Upper lobe of left lung (tissue), 6 donors: ENCODE measurements around the gene CCL2. TPM values are rescaled to one million over a fixed set of nuclear protein-coding genes. Genes with fewer than 3 reads are reported as not detected.

Experiments
- ATAC-seq, 2 donors: fragments of 200-7000 bp; cut with Tn5 transposase; one replicate each; pipeline ENCODE4 v1.9.1; 2022; ENCODE audit warnings: mild to moderate bottlenecking in 2 of 2, moderate library complexity in 2 of 2; ENCODE audit not compliant: low FRiP score in 2 of 2
- DNase-seq, 2 donors: peaks; one replicate each; pipeline ENCODE4 v3.0.0-alpha.2; 2019 to 2020
- H3K27ac ChIP-seq, 4 donors: fragments of 200-600 bp; sonication (generic); one replicate each; pipeline ENCODE4 v1.5.1; 2016 to 2019
- H3K27me3 ChIP-seq, 4 donors: fragments of 200-600 bp; sonication (generic); one replicate each; pipeline ENCODE4 v1.5.1; 2017 to 2019
- H3K36me3 ChIP-seq, 4 donors: fragments of 200-600 bp; sonication (generic); one replicate each; pipeline ENCODE4 v1.5.1; 2016 to 2019
- H3K4me1 ChIP-seq, 4 donors: fragments of 200-600 bp; sonication (generic); one replicate each; pipeline ENCODE4 v1.5.1; 2018 to 2019
- H3K4me3 ChIP-seq, 4 donors: fragments of 200-600 bp; sonication (generic); one replicate each; pipeline ENCODE4 v1.5.1; 2017 to 2019; ENCODE audit warnings: mild to moderate bottlenecking in 2 of 4, moderate library complexity in 1 of 4
- H3K9me3 ChIP-seq, 4 donors: fragments of 200-600 bp; sonication (generic); one replicate each; pipeline ENCODE4 v1.5.1; 2018 to 2019
- EP300 ChIP-seq, 4 donors: sonication (generic); formaldehyde crosslinking; IDR thresholded peaks; one replicate each; pipeline ENCODE4 v1.5.1; 2017; ENCODE audit warnings: antibody characterized with exemption in 4 of 4, control low read depth in 2 of 4
- POLR2A ChIP-seq, 4 donors: fragments of 450-650 bp; IDR thresholded peaks; one replicate each; pipeline ENCODE4 v1.5.1; 2016 to 2017; ENCODE audit warnings: antibody characterized with exemption in 4 of 4, mild to moderate bottlenecking in 2 of 4
- POLR2AphosphoS5 ChIP-seq, 2 donors: sonication (generic); formaldehyde crosslinking; IDR thresholded peaks; one replicate each; pipeline ENCODE4 v1.5.1; 2017; ENCODE audit warnings: antibody characterized with exemption in 2 of 2
- WGBS, 2 donors: methylation state at CpG; one replicate each; pipeline ENCODE4 v1.1.5; 2017 to 2018; 5-methylcytosine and 5-hydroxymethylcytosine counted together
- total RNA-seq, 6 donors: library from RNA; depleted of rRNA in 4 of 6; stranded (reverse); fragments of >200 nt in 4 of 6; gene quantifications; one replicate each; pipeline versions ENCODE4 v1.1.0 to v1.2.1, GENCODE V29; 2016 to 2021
- TF ChIP-seq, protein P1 (sequence below), 6 experiments: fragments of 450-650 bp in 4 of 6; fragments of 200-600 bp in 2 of 6; sonication (generic) in 2 of 6; IDR thresholded peaks; one replicate each; pipeline ENCODE4 v1.5.1; 2016 to 2019; ENCODE audit warnings: antibody characterized with exemption in 6 of 6
- donor health status: DM: no; HTN: no; CAD: no; lungs with moderate emphysema.
- donor health status: DM: no; HTN: yes; CAD: no; lungs with severe emphysema.

Gene CCL2
- total RNA-seq, 6 donors from 2014 or later, result 11.5 to 100.0 (median 15.6) TPM

DNA sequence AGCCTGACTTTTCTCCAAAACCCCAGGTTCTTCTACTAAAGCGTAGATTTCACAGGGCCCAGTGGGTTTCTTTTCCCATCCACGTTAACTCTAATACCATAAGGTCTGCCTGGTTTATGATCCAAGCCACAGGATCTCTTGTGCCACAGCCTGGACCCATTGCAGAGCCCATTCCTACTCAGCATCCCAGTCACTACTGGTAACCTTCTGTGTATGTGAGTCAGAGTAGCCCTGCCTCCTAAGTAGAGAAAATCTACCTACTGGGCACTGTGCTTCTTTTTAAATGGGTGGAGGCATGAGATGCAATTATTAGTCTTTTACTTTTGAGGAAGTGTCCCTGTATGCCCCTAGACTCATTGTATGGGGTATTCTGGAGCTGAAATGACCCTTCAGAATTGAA, 43.9 kb downstream of the CCL2 start:
- Histone ChIP-seq H3K9me3 (no peaks in the 10 kb centered on the region), H3K4me1 (no peaks in the 10 kb centered on the region), H3K4me3 (no peak overlapping the region), H3K36me3 (no peaks in the 10 kb centered on the region), H3K27me3 (no peaks in the 10 kb centered on the region), H3K27ac (no peak overlapping the region)
- ATAC-seq (no peak), DNase-seq (no peak)
- 95 to 100% methylated on average over 2 of the region's 2 CpGs for WGBS, 2 donors
- TF ChIP-seq EP300 (IDR thresholded peaks at IDR 0.05) (no peak), POLR2AphosphoS5 (IDR thresholded peaks at IDR 0.05) (no peak), POLR2A (IDR thresholded peaks at IDR 0.05) (no peak)
- TF ChIP-seq, protein P1, sequence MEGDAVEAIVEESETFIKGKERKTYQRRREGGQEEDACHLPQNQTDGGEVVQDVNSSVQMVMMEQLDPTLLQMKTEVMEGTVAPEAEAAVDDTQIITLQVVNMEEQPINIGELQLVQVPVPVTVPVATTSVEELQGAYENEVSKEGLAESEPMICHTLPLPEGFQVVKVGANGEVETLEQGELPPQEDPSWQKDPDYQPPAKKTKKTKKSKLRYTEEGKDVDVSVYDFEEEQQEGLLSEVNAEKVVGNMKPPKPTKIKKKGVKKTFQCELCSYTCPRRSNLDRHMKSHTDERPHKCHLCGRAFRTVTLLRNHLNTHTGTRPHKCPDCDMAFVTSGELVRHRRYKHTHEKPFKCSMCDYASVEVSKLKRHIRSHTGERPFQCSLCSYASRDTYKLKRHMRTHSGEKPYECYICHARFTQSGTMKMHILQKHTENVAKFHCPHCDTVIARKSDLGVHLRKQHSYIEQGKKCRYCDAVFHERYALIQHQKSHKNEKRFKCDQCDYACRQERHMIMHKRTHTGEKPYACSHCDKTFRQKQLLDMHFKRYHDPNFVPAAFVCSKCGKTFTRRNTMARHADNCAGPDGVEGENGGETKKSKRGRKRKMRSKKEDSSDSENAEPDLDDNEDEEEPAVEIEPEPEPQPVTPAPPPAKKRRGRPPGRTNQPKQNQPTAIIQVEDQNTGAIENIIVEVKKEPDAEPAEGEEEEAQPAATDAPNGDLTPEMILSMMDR (IDR thresholded peaks at IDR 0.05), result no peak

DNA sequence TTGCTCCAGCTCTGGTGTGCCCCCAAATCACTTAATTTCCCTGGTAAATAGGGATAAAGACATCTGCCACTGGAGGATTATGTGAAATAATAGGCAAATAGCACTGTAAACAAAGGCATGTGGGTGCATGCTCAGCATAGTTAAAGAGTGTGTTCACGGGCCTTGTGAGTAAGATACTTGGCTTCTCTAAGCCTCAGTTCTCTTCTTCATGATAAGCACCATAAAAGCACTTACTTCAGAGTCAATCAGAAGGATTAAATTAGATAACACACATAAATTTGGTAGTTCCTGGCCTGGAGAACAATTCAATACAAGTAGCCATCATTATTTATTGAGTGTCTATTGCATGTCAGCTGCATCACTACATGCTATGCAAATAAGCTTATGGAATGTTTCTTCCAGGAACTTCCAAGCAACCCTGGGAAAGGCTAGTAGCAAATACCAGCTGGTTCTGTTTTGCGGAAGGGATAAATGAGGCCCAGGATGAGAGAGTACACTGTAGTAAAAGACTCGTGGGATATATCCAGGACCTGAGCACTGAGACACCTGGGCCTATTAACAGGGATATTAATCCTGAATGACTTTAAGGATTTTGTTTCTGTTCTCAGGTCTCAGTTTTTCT, 45.0 kb downstream of the CCL2 start:
- Histone ChIP-seq H3K4me1 (no peaks in the 10 kb centered on the region), H3K9me3 (no peaks in the 10 kb centered on the region), H3K27ac (no peak overlapping the region), H3K27me3 (no peaks in the 10 kb centered on the region), H3K36me3 (no peaks in the 10 kb centered on the region), H3K4me3 (no peak overlapping the region)
- no peak for ATAC-seq
- 77 to 78% methylated on average over 3 of the region's 3 CpGs for WGBS, 2 donors
- no peak for DNase-seq
- TF ChIP-seq, protein P1 (IDR thresholded peaks at IDR 0.05), result no peak
- TF ChIP-seq EP300 (IDR thresholded peaks at IDR 0.05), result no peak
- TF ChIP-seq POLR2AphosphoS5 (IDR thresholded peaks at IDR 0.05), result no peak
- TF ChIP-seq POLR2A (IDR thresholded peaks at IDR 0.05), result no peak

DNA sequence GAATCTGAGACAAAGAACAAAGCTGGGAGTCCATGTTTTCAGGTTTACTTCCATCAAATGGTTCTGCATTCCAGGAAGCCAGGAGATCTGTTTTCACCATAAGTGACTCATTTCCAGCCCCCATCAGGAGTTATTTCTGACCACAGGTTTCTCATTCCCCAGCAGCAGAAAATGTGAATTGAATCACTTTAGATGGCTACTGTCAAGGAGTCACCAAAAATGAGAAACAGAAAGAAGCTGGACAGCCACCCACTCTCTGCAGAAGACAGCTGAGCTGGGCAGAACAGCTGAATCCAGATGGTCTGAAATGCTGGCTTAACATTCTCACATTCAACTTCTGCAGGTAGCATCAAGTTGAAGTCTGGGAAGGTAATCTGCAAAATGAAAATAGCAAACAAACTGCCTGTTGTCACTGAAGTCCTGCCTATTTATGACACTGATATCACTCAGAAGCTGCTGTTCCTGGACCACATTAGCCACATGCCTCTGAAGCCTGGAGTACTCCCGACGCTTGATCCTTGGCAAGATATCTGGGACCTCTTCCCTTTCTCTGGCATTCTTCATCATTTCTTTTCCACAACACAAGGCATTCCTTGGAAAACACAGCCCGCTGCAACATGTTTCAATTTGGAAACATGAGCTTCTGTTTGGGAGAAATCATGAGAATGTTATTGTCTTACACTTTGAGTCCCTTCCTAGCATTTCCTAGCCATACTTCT, 45.7 kb downstream of the CCL2 start:
- no peaks in the 10 kb centered on the region for H3K27me3 ChIP-seq
- WGBS, 2 donors, result 83 to 84% methylated on average over 3 of the region's 3 CpGs
- ATAC-seq (no peak), DNase-seq (no peak)
- TF ChIP-seq POLR2AphosphoS5 (IDR thresholded peaks at IDR 0.05) (no peak), EP300 (IDR thresholded peaks at IDR 0.05) (no peak), POLR2A (IDR thresholded peaks at IDR 0.05) (no peak)
- TF ChIP-seq, protein P1 (IDR thresholded peaks at IDR 0.05), result no peak
- H3K4me3 ChIP-seq, result no peak overlapping the region
- H3K27ac ChIP-seq, result no peak overlapping the region
- no peaks in the 10 kb centered on the region for H3K4me1 ChIP-seq
- H3K9me3 ChIP-seq, result no peaks in the 10 kb centered on the region
- no peaks in the 10 kb centered on the region for H3K36me3 ChIP-seq

DNA sequence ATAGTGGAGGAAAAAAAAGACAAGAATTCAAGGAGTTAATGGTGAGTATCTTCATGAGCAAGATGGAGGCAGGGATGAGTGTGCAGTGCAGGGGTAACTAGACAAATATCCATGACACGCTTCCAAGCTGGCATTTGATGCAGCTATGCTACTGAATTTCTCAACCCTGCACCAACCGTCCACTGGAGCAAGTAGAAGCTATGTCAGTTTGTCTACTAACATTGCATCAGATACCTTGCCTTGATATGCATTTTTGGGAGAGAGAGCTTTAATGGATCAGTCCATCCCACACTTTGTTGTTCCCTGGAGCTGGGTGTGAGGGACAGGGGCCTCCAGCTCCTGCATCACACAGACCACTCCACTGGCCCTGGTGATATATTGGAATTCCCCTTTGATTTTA, 46.9 kb downstream of the CCL2 start:
- H3K27me3 ChIP-seq, result no peaks in the 10 kb centered on the region
- peaks cover 0 to 7% (median 1%) of the 10 kb centered on the region in 4 donors for H3K4me1 ChIP-seq
- TF ChIP-seq, protein P1 (IDR thresholded peaks at IDR 0.05), result no peak
- TF ChIP-seq EP300 (IDR thresholded peaks at IDR 0.05) (no peak), POLR2A (IDR thresholded peaks at IDR 0.05) (no peak)
- no peaks in the 10 kb centered on the region for H3K36me3 ChIP-seq
- DNase-seq (no peak), ATAC-seq (no peak)
- H3K27ac ChIP-seq, result no peak overlapping the region
- no peak overlapping the region for H3K4me3 ChIP-seq
- WGBS, 2 donors, result 50 to 73% methylated on average over 2 of the region's 2 CpGs
- no peaks in the 10 kb centered on the region for H3K9me3 ChIP-seq
